RWPE2 (cell line): Measurements from ENCODE around the gene UBE3D.

Source experiments
- ATAC-seq: fragments of 200-7000 bp; cut with Tn5 transposase; 3 replicates; pipeline ENCODE4 v1.9.1; 2021; ENCODE audit warnings: low read depth
- DNase-seq: peaks from one replicate; pipeline ENCODE4 v3.0.0-alpha.2; 2020; ENCODE audit warnings: low spot score
- H3K27ac ChIP-seq: fragments of 450-650 bp; 2 replicates; pipeline ENCODE4 v1.5.1; 2017; ENCODE audit warnings: mild to moderate bottlenecking; ENCODE audit not compliant: poor library complexity, severe bottlenecking
- H3K27me3 ChIP-seq: fragments of 250-450 bp; sonication (Bioruptor Pico); 2 replicates; pipeline ENCODE4 v1.5.1; 2021; ENCODE audit warnings: mild to moderate bottlenecking, moderate library complexity; ENCODE audit not compliant: insufficient read depth, poor library complexity, severe bottlenecking
- H3K36me3 ChIP-seq: fragments of 250-450 bp; sonication (Bioruptor Pico); 2 replicates; pipeline ENCODE4 v1.5.1; 2020; ENCODE audit warnings: low read depth, mild to moderate bottlenecking, moderate library complexity
- H3K4me1 ChIP-seq: fragments of 250-450 bp; sonication (Bioruptor Pico); 2 replicates; pipeline ENCODE4 v1.5.1; 2021; ENCODE audit warnings: mild to moderate bottlenecking, moderate library complexity; ENCODE audit not compliant: insufficient read depth, poor library complexity, severe bottlenecking
- H3K4me3 ChIP-seq: fragments of 250-450 bp; sonication (Bioruptor Pico); 2 replicates; pipeline ENCODE4 v1.5.1; 2021; ENCODE audit warnings: mild to moderate bottlenecking, moderate library complexity; ENCODE audit not compliant: severe bottlenecking
- H3K9me3 ChIP-seq: fragments of 250-450 bp; sonication (Bioruptor Pico); 2 replicates; pipeline ENCODE4 v1.5.1; 2021; ENCODE audit warnings: mild to moderate bottlenecking, moderate library complexity; ENCODE audit not compliant: severe bottlenecking
- TF ChIP-seq, protein P1 (sequence below): fragments of 450-650 bp; IDR thresholded peaks from one replicate; pipeline ENCODE4 v1.5.1; 2017; ENCODE audit warnings: mild to moderate bottlenecking, moderate library complexity; ENCODE audit not compliant: poor library complexity, severe bottlenecking

The UBE3D gene

DNA sequence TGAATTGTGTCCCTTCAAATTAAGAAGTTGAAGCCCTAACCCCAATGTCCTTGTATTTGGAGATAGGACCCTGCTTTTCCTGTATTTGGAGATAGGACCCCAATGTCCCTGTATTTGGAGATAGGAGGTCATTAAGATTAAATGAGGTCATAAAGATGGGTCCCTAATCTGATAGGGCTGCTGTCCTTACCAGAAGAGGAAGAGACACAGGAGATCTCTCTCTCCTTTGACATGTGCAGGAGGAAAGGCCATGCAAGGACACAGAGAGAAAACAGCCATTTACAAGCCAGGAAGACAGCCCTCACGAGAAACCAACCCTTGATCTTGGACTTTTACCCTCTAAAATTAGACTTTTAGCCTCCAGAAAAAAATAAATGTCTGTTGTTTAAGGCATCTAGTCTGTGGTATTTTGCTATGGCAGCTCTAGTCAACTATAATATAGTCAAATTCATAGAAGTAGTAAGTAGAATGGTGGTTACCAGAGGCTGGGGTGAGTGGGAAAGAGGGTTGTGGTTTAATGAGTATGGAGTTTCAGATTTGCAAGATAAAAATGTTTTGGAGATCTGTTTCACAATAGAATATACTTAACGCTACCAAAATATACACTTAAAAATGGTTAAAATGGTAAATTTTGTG, 59.3 kb downstream of the UBE3D start:
- ATAC-seq, result no peak
- Histone ChIP-seq H3K27ac (no peak overlapping the region), H3K9me3 (no peaks in the 10 kb centered on the region), H3K4me1 (no peaks in the 10 kb centered on the region), H3K27me3 (no peaks in the 10 kb centered on the region), H3K36me3 (no peaks in the 10 kb centered on the region), H3K4me3 (no peak overlapping the region)
- TF ChIP-seq, protein P1, sequence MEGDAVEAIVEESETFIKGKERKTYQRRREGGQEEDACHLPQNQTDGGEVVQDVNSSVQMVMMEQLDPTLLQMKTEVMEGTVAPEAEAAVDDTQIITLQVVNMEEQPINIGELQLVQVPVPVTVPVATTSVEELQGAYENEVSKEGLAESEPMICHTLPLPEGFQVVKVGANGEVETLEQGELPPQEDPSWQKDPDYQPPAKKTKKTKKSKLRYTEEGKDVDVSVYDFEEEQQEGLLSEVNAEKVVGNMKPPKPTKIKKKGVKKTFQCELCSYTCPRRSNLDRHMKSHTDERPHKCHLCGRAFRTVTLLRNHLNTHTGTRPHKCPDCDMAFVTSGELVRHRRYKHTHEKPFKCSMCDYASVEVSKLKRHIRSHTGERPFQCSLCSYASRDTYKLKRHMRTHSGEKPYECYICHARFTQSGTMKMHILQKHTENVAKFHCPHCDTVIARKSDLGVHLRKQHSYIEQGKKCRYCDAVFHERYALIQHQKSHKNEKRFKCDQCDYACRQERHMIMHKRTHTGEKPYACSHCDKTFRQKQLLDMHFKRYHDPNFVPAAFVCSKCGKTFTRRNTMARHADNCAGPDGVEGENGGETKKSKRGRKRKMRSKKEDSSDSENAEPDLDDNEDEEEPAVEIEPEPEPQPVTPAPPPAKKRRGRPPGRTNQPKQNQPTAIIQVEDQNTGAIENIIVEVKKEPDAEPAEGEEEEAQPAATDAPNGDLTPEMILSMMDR, result no peak
- no peak for DNase-seq

DNA sequence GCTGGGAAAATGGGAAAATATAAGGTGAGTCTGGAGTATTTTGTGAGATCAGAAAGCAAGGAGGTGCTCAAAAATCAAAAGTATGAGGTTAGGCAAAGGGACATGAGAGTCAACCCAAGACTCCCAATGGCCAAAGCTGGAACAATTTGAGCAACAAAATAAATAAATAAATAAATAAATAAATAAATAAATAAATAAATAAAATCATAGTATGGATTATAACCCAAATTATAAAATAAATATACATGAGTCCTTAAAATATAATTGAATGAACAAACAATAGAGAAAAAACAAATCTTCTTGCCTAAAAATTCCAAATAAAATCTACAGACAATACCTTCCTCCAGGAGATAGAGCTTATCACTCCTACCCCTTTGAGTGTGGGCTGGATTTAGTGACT, 69.5 kb downstream of the UBE3D start:
- DNase-seq (no peak), ATAC-seq (no peak)
- Histone ChIP-seq H3K9me3 (no peaks in the 10 kb centered on the region), H3K27ac (no peak overlapping the region), H3K36me3 (no peaks in the 10 kb centered on the region), H3K4me1 (no peaks in the 10 kb centered on the region), H3K4me3 (no peak overlapping the region), H3K27me3 (no peaks in the 10 kb centered on the region)
- TF ChIP-seq, protein P1, result no peak

DNA sequence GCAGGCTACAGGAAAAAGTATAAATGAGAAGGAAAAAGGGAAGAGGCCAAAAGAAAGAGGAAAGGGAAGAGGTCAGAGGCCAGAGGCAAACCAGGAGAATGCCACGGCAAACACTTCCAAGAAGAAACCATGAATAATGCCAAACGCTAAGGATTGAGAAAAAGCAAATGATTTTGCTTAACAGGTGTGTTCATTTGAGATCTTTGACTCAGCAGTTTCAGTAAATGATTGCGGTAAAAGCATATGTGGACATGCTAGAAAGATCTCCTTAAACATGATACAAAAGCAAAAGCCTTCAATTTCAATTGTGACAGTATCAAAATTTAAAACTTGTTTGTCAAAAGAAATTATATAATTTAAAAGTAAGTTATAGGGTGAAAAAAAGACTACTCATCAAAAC, 70.6 kb downstream of the UBE3D start:
- Histone ChIP-seq H3K27me3 (no peaks in the 10 kb centered on the region), H3K4me1 (no peaks in the 10 kb centered on the region), H3K9me3 (no peaks in the 10 kb centered on the region), H3K27ac (no peak overlapping the region), H3K4me3 (no peak overlapping the region), H3K36me3 (no peaks in the 10 kb centered on the region)
- no peak for ATAC-seq
- TF ChIP-seq, protein P1, result no peak
- DNase-seq, result no peak

- Histone ChIP-seq H3K27me3 (no peaks in the 10 kb centered on the region), H3K9me3 (no peaks in the 10 kb centered on the region), H3K27ac (no peak overlapping the region), H3K4me3 (no peak overlapping the region), H3K4me1 (no peaks in the 10 kb centered on the region), H3K36me3 (no peaks in the 10 kb centered on the region)
- no peak for DNase-seq
- TF ChIP-seq, protein P1, result no peak
- no peak for ATAC-seq
Measured at GRCh38 chr6:82989736-82990290, 75.8 kb downstream of the UBE3D start.

GRCh38 chr6:82988930-82989351, 76.7 kb downstream of the UBE3D start:
- H3K9me3 ChIP-seq, result no peaks in the 10 kb centered on the region
- no peak for DNase-seq
- H3K27ac ChIP-seq, result no peak overlapping the region
- no peak overlapping the region for H3K4me3 ChIP-seq
- no peaks in the 10 kb centered on the region for H3K36me3 ChIP-seq
- no peaks in the 10 kb centered on the region for H3K27me3 ChIP-seq
- TF ChIP-seq, protein P1, result no peak
- no peaks in the 10 kb centered on the region for H3K4me1 ChIP-seq
- ATAC-seq, result no peak
